ENCODE data around the gene PAN3.
"Not testable (repeated sequence)": the region's sequence is repeated elsewhere in the genome, so short reads cannot be mapped to it uniquely, and the experiment has no call there.

The PAN3 gene

DNA sequence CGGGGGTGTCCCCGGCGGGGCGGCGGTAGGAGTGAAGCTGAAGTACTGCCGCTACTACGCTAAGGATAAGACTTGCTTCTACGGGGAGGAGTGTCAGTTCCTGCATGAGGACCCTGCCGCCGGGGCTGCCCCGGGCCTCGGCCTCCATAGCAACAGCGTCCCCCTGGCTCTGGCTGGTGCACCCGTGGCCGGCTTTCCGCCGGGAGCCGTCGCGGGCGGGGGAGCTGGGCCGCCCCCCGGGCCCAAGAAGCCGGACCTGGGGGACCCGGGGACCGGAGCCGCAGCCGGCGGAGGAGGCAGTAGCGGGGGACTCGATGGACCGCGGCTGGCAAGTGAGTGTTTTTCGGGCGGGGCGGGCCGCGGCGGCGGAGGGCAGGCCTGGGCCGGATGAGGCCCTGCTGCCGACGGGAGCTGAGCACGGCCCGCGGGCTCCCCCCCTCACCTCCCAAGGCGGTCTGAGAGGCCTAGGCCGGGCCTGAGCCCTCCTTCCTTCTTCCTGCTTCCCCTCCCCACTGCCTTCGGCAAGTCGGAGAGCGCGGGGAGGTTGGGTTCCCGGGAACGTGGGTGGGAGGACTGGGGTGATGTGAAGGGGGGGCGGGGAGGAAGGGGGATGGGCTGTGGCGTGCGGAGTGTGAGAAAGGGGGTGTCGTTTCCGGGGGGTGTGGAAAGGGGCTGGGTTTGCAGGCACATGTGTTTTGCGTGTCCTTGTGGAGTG is 568 bp downstream of the PAN3 start:
- DNase-seq: peak; percentile 49

DNA sequence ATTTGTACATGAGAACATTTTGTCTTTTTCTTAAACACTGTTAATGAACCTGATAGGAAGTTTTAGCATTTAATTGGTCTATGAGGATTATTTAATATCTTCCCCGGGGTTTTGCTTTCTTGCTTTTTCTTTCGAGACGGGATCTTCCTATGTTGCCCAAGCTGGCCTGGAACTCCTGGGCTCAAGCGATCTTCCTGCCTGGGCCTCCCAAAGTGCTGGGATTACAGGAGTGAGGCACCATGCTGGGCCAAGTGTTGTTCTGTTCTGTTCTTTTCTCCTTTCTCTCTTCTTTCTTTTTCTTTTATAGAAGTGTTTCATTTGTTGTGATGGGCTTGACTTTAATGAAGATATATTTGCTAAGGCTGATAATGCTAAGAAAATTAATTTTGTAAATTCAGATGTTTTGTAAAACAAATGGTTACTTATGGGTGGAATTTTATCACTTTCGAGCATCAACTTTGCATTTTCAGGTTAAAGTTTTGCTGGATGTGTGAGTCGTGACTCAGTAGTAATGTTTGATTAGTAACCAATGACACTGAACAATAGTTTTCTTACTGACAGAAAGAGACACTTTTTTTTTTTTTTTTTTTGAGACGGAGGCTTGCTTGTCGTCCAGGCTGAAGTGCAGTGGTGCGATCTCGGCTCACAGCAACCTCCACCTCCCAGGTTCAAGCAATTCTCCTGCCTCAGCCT is 2.2 kb downstream of the PAN3 start:
- no peak for DNase-seq

GRCh38 chr13:28141542-28141941 is 3.2 kb downstream of the PAN3 start:
- not testable (repeated sequence) for DNase-seq

DNA sequence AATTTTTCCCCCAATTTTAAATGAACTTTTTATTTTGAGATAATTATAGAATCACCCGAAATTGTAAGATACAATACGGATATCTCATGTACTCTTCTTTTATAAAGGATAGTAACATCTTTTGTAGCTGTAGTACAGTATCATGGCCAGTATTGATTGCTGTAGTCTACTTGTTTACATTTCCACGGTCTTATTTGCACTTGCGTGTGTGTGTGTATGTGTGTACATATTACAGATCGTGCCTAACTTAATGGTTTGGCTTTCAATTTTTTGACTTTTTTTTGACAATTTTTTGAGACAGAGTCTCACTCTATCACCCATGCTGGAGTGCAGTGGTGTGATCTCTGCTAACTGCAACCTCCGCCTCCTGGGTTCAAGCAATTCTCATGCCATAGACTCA is 6.7 kb downstream of the PAN3 start:
- DNase-seq: no peak

DNA sequence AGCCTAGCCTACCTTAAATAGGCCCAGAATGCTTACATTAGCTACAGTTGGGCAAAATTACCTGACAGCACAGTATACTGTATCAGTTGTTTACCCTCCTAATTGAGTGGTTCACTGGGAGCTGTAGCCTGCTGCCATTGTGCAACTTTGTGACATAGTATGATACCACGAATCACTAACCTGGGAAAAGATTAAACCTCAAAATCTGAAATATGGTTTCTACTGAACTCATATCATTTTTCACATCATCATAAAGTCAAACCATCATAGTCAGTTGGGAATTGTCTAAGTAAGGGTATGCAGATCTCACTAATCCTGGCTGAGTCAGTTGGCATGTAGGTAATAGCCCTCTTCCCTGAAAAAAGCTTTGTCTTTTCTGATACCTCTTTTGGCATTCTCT is 9.2 kb downstream of the PAN3 start:
- no peak for DNase-seq

- DNase-seq: no peak
Measured at GRCh38 chr13:28159057-28159456, 20.7 kb downstream of the PAN3 start.

DNA sequence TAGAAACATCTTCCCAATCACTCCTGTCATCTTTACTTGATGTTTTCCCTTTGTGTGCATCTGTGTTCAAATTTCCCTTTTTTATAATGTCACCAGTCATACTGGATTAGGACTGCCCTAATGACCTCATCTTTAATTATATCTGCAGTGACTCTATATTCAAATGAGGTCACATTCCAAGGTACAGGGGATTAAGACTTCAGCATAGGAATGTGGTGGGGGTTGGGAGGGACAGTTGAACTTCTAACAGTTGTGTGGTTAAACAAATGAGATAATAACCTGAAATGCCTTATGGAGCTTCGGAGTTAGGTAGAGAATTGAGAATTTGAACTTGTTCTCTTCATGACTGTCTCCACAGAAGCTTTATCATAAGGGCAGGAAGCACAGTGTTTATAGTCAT is 23.0 kb downstream of the PAN3 start:
- no peak for DNase-seq

GRCh38 chr13:28163587-28163986 is 25.2 kb downstream of the PAN3 start:
- DNase-seq: no peak

DNA sequence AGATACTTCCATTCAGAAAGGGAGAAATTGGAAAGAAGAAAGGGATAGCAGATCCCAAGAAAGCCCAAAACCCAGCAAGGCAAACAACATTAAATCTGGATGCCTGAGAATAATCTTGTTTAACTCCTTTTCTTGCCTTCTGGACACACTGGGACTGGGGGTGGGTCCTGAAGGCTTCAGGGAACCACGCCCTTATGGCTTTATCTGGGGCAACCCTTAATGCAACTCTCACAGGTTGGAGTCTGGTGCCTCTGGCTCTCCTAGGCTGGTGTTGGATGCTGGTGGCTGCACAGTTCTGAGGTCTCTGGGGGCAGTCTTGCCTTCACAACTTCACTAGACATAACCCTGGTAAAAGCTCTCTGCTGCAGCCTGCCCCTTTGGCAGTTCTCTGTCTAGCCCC is 27.9 kb downstream of the PAN3 start:
- DNase-seq: no peak

DNA sequence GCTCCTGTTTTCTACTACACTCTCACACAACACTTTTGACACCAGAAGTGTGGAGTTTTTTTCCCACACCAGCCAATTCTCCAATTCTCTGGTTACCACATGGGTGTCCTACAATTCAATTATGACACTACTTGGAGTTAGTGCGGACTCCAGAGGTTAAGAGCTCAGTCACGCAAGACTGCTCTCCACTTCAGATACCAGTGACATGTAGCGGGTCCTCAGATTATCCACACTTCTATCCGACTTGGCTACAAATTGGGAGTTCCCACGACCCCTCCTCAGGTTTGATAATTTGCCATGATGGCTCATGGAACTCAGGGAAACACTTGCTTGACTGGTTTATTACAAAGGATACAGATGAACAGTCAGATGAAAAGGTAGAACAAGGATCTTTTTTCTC is 32.9 kb downstream of the PAN3 start:
- DNase-seq: no peak

DNA sequence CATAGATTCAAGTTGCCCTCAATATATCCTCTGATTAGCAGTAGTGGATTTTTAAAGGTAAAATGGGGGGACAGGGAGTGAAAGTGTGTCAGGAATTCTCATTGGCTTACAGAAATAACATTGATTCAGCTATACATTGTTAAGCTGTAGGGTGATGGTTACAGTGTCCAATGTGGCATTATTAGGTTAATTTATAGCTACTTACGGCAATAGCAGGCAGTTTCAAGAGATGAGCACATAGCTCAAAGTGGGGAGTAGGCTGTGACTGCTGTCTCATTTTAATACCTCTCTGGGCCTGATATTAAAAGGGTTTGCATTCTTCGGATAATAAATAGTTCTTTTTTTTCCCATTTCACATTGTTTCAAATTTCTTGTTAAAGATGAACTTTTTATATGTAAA is 34.6 kb downstream of the PAN3 start:
- no peak for DNase-seq

DNA sequence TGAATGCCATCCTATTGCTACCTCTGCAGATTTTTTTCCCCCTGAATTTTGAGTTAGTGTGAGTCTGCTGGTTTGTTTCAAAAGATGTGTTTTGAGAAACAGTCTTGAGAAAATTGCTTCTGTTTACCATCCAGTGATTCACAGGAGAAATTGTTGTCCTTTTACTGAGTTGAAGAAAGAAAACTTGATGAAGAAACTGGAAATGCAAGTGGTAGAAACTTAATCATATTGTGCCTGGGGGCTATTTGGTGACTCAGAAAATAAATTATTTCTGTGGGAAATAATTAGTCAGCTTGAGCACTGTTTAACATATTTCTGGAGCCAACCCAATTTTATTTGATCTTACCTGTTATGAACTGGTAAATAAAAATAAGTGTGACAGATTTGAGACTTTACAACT is 35.4 kb downstream of the PAN3 start:
- DNase-seq: no peak

DNA sequence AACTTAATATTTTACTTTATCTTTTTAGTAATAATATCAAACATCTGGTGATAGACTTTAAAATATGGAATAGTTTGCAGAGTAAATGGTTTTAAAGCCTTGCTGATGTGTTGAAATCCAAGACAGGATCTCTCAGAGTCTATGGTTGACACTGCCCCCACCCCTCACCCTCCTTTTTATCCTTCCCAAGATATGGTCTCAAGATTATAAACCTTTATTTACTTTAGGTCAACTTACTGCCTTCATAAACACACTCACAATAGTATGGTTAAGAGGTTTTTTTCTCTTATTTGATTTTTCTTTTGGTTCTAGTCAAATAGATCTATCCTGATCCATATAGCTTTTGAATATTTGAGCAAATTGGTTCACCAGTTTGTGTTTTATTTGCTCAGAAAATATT is 39.0 kb downstream of the PAN3 start:
- DNase-seq: no peak

DNA sequence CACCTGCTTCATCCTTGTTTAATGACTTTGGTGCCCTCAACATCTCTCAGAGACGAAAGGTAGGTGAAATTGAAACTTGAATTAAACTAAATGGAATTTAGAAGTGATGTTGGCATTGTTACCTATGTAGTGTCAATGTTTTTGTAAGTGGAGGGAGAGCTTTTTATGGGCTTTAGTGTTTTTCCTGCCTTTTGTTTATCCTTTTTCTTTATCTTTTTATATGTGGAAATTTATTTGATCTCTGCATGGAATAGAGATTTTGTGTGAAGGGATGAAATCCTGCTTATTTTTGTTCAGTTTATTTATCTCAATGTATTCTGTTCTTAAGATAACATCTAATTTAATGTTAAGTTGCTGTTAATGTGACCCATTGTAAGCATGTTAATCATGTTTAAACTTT is 39.5 kb downstream of the PAN3 start:
- no peak for DNase-seq

- DNase-seq: no peak
Measured at GRCh38 chr13:28179974-28180373, 41.6 kb downstream of the PAN3 start.

DNA sequence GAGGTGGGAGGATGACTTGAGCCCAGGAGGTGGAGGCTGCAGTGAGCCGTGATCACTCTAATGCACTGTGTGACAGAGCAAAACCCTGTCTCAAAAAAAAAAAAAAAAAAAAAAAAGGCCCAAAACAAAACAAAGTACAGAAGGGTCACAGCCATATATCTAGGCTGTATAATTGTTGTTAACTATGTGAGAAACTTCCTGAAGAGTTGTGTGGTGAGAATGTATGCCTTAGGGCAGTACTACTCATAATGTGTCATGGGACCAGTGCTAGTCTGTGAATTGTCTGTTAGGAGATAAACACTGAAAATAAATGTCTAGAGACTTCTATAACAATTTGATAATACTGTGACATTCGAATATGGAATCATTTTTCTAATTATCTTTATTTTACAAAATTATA is 43.1 kb downstream of the PAN3 start:
- DNase-seq: no peak

- no peak for DNase-seq
Measured at GRCh38 chr13:28185256-28185655, 46.9 kb downstream of the PAN3 start.

DNA sequence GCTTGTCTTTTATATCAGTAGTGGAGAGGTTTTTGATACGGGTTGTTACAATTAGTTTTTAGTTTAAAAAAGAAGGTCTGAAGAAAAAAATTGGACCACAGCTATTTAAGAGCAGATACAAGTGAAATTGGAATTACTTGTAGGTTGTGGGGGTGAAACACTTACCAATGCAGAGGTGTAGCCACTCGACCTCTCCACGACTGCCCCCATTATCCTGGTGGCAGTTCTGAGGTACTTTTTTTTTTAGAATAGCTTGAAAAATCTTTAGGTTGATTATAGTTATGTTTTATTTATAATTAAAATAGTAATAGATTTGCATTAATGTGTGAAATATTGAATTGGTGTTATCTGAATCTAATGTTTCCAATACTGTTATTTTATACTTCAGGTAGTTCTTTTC is 60.7 kb downstream of the PAN3 start:
- no peak for DNase-seq

DNA sequence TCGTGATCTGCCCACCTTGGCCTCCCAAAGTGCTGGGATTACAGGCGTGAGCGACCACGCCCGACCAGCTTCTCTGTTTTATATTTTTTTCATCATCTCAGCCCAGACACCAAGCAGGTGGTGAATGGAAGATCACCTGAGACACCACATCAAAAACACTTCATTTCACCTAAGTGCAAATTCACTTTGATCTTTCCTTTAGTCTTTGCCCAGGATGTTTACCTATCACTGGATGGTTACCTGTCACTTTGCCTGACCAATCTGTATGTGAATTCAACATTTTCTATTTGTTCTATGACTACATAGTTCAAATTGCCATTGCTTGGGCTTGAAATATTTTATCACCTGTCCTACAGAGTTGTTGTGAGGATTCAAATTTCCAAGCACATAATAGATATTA is 65.7 kb downstream of the PAN3 start:
- no peak for DNase-seq

DNA sequence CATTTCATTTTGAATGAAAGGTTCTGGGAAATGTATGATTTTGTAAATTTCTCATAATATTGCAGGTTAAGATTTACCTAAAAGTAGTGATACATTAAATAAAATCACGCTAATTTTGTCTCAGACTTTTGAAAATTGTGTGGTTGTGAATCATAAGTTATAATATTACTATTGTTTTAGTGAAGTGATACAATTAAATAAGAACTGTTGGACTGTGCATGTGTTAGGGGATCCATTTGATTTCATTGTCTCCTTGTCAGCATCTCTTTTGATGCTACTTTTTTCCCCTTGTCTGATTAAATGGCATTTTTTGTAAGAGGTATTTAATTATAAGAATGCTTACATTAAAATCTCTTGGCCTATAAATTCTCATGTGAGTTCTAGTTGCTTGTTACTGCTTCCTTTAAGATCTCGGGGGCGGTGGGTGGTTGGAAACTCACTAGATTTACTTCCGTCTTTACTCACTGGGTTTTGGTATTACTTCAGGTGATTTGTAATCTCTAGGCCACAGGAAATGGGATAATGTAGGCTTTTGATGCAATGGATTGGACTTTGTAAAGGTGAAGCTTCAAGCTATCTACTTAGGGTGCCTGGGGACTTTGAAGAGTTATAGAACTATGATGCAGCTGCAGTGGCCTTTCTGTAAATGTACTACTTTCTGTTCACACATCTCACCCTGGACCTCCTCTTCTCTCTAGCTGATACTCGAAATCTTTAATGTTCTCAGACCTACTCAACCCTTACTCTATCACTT is 66.5 kb downstream of the PAN3 start:
- DNase-seq: no peak

DNA sequence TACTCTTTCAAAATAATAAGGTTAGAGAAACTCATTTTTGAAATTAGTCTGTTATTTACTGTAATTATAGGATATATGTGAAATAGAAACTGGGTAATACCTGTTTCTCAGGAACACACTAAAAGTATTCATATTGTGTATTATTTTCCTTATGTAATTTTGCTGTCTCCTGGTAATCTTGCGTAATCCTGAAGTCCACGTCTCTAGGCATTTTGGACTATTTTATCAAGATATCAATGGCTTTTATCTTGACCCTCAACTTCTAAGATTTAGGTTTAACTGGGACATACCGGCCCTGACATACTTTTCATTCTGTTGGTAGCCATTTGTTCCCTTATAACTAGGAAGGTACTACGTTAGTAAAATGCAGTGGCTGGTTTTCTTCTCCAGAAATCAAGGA is 80.3 kb downstream of the PAN3 start:
- no peak for DNase-seq

DNA sequence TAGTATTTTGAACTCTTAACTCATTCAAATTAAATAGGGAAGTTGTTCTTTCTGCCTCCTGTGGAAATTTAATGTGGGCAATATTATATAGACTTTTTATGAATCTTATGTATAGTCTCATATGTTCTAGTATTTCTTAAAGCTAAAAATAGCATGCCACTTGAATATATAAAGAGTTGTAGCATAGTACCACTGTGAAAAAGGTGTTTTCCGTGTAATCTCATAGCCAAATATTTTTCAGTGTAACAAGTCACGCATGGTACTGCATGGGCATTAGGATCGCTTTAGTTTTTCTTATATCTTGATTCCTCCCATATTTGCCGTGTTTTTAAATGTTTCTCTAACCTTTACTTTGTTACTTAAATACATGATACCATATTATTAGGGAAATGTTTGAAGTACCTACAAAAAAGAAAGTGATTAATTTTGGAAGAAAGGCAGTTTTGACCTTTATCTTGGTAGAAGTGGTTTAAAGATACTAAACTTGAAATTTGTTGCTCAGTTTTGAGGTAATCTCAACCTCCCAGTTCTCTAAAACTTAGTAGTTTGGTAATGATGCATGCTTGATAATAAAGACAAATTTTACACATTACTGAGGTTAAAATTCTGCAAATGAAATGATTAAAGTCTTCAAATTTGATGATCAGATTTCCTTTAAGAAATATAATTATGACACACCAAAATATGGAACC is 81.2 kb downstream of the PAN3 start:
- no peak for DNase-seq

DNA sequence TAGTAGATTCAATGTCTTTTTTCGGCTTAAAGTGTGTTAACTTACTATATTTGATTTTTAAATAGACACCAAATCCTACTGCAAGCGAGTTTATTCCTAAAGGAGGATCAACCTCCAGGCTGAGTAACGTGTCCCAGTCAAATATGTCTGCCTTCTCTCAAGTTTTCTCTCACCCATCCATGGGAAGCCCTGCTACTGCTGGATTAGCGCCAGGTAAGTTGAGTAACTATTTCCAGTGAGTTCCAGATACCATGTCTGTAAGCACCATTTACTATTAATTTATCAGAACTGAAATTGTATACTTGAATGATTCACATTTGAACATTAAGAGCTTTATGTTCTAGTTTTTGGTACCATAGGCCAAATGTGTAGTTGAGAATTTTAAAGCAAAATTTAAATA is 81.8 kb downstream of the PAN3 start:
- no peak for DNase-seq
